Measurements from ENCODE around the gene CCDC186. TPM values are rescaled to one million over a fixed set of nuclear protein-coding genes. Genes with fewer than 3 reads are reported as not detected.

Gene CCDC186
- total RNA-seq, 1 experiment from 2014 or later: 14.4 TPM

- Histone ChIP-seq H3K27ac (ENCODE audit: low read length) (no peak overlapping the region), H3K27me3 (ENCODE audit: control insufficient read depth, insufficient read depth, low read length) (no peaks in the 10 kb centered on the region), H3K4me3 (ENCODE audit: low read depth in 2 of 2, low read length in 2 of 2) (no peak overlapping the region), H3K36me3 (ENCODE audit: control insufficient read depth, insufficient read depth, low read length) (peaks cover 9% of the 10 kb centered on the region; the same call in 1 of the 2 replicates), H3K9me3 (ENCODE audit: control insufficient read depth, insufficient read depth, low read depth, low read length) (no peaks in the 10 kb centered on the region), H3K4me1 (ENCODE audit: control insufficient read depth, insufficient read depth, low read length) (no peaks in the 10 kb centered on the region)
- intact Hi-C loops (cut with micrococcal nuclease; ENCODE audit: unreplicated experiment) (no loop called here), in situ Hi-C loops (cut with HindIII; ENCODE audit: low pct_unique_long_range_greater_than_20kb, low sequenced_read_pairs) (no loop called here)
- ATAC-seq: no peak
- TF ChIP-seq POLR2AphosphoS5 (IDR thresholded peaks at IDR 0.05; ENCODE audit: low read depth, low read length): no peak
- no peak for TF ChIP-seq SIN3A (IDR thresholded peaks at IDR 0.05; ENCODE audit: borderline replicate concordance, insufficient read depth, low read depth, low read length)
- TF ChIP-seq REST (IDR thresholded peaks at IDR 0.05; ENCODE audit: insufficient read depth in 1 of 2, low read depth in 2 of 2, low read length in 1 of 2): no peak
- TF ChIP-seq, protein P1, sequence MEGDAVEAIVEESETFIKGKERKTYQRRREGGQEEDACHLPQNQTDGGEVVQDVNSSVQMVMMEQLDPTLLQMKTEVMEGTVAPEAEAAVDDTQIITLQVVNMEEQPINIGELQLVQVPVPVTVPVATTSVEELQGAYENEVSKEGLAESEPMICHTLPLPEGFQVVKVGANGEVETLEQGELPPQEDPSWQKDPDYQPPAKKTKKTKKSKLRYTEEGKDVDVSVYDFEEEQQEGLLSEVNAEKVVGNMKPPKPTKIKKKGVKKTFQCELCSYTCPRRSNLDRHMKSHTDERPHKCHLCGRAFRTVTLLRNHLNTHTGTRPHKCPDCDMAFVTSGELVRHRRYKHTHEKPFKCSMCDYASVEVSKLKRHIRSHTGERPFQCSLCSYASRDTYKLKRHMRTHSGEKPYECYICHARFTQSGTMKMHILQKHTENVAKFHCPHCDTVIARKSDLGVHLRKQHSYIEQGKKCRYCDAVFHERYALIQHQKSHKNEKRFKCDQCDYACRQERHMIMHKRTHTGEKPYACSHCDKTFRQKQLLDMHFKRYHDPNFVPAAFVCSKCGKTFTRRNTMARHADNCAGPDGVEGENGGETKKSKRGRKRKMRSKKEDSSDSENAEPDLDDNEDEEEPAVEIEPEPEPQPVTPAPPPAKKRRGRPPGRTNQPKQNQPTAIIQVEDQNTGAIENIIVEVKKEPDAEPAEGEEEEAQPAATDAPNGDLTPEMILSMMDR (IDR thresholded peaks at IDR 0.05): no peak
- no peak for TF ChIP-seq TCF7L2 (IDR thresholded peaks at IDR 0.05; ENCODE audit: low read depth, low read length)
- no TSS peak for BruUV-seq (replicated peaks)
- no peak for DNase-seq (ENCODE audit: low read depth, low spot score)
- ChIA-PET CTCF (no interaction called here), POLR2A (no interaction called here)
These were observed 34.0 kb downstream of the CCDC186 start for GRCh38 chr10:114140036-114140435.

- CTCF ChIA-PET: no interaction called here
- TF ChIP-seq POLR2AphosphoS5 (IDR thresholded peaks at IDR 0.05; ENCODE audit: low read depth, low read length) (no peak), REST (IDR thresholded peaks at IDR 0.05; ENCODE audit: insufficient read depth in 1 of 2, low read depth in 2 of 2, low read length in 1 of 2) (no peak), TCF7L2 (IDR thresholded peaks at IDR 0.05; ENCODE audit: low read depth, low read length) (no peak), SIN3A (IDR thresholded peaks at IDR 0.05; ENCODE audit: borderline replicate concordance, insufficient read depth, low read depth, low read length) (no peak)
- TF ChIP-seq, protein P1 (IDR thresholded peaks at IDR 0.05): no peak
- POLR2A ChIA-PET: no interaction called here
These were observed 35.4 kb downstream of the CCDC186 start for GRCh38 chr10:114138581-114138980.

More at GRCh38 chr10:114138581-114138980, 35.4 kb downstream of the CCDC186 start:
- Histone ChIP-seq H3K9me3 (ENCODE audit: control insufficient read depth, insufficient read depth, low read depth, low read length) (no peaks in the 10 kb centered on the region), H3K4me1 (ENCODE audit: control insufficient read depth, insufficient read depth, low read length) (no peaks in the 10 kb centered on the region), H3K4me3 (ENCODE audit: low read depth in 2 of 2, low read length in 2 of 2) (no peak overlapping the region), H3K36me3 (ENCODE audit: control insufficient read depth, insufficient read depth, low read length) (peaks cover 5% of the 10 kb centered on the region; the same call in 1 of the 2 replicates), H3K27ac (ENCODE audit: low read length) (no peak overlapping the region), H3K27me3 (ENCODE audit: control insufficient read depth, insufficient read depth, low read length) (no peaks in the 10 kb centered on the region)
- intact Hi-C loops (cut with micrococcal nuclease; ENCODE audit: unreplicated experiment) (no loop called here), in situ Hi-C loops (cut with HindIII; ENCODE audit: low pct_unique_long_range_greater_than_20kb, low sequenced_read_pairs) (no loop called here)
- no peak for DNase-seq (ENCODE audit: low read depth, low spot score)
- no peak for ATAC-seq
- BruUV-seq (replicated peaks): no TSS peak

Measured in Panc1 (cell line).